Thyroid gland (tissue), 4 donors: ENCODE results near the gene PARD3.

Source experiments
- POLR2A ChIP-seq, 2 donors: fragments of 450-650 bp; IDR thresholded peaks; one replicate each; pipeline ENCODE4 v1.6.1; 2017; ENCODE audit warnings: antibody characterized with exemption in 2 of 2, mild to moderate bottlenecking in 2 of 2, moderate library complexity in 1 of 2
- TF ChIP-seq, protein P1 (sequence below), 6 experiments: fragments of 200-600 bp in 3 of 6; fragments of 450-650 bp in 3 of 6; sonication (generic) in 3 of 6; IDR thresholded peaks; one replicate each; pipeline ENCODE4 v1.5.1; 2016 to 2019; ENCODE audit warnings: antibody characterized with exemption in 6 of 6, mild to moderate bottlenecking in 2 of 6, inconsistent platforms in 1 of 6, moderate library complexity in 1 of 6

DNA sequence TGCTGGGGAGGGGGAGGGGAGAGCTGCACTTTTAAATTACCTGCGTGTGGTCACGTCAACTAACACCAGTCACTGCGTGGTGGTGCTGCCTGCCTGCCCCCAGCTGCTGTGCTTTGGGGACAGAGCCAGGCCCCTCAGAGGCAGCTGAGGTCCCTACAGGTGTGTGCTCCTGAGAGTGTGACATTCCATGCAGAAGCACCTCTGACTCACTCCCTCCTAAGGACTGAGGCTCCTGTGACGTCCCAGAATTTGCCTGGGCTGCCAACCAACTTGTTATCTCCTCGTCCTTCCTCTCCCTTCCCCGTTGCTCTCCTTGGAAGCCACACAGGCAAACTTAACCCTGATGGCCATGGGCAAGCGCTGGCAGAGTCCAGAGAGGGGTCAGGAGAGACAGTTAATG is 563.0 kb downstream of the PARD3 start:
- TF ChIP-seq POLR2A (IDR thresholded peaks at IDR 0.05) = no peak
- TF ChIP-seq, protein P1, sequence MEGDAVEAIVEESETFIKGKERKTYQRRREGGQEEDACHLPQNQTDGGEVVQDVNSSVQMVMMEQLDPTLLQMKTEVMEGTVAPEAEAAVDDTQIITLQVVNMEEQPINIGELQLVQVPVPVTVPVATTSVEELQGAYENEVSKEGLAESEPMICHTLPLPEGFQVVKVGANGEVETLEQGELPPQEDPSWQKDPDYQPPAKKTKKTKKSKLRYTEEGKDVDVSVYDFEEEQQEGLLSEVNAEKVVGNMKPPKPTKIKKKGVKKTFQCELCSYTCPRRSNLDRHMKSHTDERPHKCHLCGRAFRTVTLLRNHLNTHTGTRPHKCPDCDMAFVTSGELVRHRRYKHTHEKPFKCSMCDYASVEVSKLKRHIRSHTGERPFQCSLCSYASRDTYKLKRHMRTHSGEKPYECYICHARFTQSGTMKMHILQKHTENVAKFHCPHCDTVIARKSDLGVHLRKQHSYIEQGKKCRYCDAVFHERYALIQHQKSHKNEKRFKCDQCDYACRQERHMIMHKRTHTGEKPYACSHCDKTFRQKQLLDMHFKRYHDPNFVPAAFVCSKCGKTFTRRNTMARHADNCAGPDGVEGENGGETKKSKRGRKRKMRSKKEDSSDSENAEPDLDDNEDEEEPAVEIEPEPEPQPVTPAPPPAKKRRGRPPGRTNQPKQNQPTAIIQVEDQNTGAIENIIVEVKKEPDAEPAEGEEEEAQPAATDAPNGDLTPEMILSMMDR (IDR thresholded peaks at IDR 0.05) = peak in 1 of 6 experiments; percentile 22
